NT2/D1 (cell line): ENCODE measurements around the gene BDKRB1.

Source experiments
- SUZ12 ChIP-seq: IDR thresholded peaks from 2 replicates; pipeline ENCODE4 v1.6.1; 2011; ENCODE audit not compliant: insufficient read length, insufficient read depth; ENCODE audit errors: extremely low read depth
- ZNF274 ChIP-seq: IDR thresholded peaks from 2 replicates; pipeline ENCODE4 v1.6.1; 2011; ENCODE audit warnings: mild to moderate bottlenecking, low read depth, low read length

DNA sequence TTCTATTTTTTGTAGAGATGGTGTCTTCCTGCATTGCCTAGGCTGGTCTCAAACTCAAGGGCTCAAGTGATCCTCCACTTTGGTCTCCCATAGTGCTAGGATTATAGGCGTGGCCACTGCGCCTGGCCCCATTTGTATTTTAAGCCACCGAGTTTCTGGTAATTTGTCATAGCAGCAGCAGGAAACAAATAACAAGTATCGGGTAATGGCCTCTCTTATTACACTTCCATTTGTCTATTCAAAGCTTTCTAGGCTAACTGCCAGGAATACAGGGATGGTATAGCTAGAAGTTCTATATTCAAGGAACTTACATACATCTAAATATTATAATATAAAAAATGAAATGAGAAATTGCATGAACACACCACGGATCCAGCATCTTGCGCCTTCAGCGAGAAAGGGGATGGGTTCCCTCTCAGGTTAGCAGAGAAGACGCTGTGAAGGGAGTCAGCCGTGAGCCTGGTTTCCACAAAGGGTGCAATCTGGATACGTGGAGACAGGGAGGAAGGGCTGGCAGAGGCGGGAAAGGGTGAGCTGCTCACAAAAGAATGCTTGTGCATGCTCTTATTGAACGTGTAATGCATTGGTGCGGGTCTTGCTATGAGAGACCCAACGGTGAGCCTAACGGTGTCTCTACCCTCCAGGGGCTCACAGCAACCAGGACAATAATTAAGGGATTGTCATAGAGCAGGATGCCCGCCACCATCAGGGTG lies 9.5 kb downstream of the BDKRB1 start:
- TF ChIP-seq ZNF274 = no peak
- TF ChIP-seq SUZ12 = no peak
